ENCODE results near the gene NDUFAF7. TPM values are rescaled to one million over a fixed set of nuclear protein-coding genes. Genes with fewer than 3 reads are reported as not detected.
A peak's percentile ranks its signal among the peaks of the same experiment; 100 is the strongest.

Gene NDUFAF7
- total and polyA plus RNA-seq, 10 of the 15 experiments (the other 5 are each of a cell fraction or from before 2014, with no cell fraction given): 16.6 to 39.5 (median 24.3) TPM

DNA sequence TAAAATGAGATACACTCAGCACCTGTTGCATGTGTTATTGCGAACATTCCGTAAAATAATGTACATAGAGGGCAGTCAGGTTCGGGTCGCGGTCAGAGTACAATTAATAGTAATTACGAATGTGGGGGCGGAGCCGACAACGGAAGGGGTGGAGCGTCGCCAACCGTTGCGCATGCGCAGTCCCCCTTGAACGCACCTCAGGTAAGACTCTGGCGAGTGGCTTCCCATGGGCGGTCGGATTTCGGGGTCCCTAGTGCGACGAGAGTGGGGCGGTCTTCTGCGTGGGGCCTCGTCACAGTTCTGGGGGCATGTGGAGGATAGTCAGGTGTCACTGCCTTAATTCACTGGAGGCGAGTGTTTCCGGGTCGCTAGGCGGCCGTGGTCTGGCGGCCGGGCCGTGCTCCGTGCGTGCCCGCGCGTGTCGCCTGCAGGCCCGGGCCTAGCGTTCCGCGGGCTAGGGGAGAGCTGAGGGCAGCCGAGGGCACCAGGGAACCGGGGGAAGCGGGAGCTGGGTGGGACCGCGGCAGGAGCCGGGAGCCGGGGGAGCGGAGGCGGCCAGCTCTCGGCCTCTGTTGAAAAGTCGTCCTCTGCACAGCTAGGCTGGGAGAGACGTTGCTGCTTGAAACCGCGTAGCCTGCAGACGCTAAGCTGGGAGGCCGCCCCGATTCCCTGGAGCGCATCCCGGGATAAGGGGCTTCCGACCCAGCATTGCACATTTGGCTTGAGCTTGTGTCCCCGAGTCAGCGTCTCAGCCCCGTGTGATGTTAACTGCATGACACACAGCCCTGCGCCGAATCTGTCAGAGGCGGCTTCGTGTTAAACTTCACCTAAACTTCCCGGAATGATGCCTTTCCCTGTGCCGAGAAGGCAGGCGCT, 34.9 kb upstream of the NDUFAF7 start, which contains the start of gene CEBPZOS (continued):
- TF ChIP-seq, protein P1, sequence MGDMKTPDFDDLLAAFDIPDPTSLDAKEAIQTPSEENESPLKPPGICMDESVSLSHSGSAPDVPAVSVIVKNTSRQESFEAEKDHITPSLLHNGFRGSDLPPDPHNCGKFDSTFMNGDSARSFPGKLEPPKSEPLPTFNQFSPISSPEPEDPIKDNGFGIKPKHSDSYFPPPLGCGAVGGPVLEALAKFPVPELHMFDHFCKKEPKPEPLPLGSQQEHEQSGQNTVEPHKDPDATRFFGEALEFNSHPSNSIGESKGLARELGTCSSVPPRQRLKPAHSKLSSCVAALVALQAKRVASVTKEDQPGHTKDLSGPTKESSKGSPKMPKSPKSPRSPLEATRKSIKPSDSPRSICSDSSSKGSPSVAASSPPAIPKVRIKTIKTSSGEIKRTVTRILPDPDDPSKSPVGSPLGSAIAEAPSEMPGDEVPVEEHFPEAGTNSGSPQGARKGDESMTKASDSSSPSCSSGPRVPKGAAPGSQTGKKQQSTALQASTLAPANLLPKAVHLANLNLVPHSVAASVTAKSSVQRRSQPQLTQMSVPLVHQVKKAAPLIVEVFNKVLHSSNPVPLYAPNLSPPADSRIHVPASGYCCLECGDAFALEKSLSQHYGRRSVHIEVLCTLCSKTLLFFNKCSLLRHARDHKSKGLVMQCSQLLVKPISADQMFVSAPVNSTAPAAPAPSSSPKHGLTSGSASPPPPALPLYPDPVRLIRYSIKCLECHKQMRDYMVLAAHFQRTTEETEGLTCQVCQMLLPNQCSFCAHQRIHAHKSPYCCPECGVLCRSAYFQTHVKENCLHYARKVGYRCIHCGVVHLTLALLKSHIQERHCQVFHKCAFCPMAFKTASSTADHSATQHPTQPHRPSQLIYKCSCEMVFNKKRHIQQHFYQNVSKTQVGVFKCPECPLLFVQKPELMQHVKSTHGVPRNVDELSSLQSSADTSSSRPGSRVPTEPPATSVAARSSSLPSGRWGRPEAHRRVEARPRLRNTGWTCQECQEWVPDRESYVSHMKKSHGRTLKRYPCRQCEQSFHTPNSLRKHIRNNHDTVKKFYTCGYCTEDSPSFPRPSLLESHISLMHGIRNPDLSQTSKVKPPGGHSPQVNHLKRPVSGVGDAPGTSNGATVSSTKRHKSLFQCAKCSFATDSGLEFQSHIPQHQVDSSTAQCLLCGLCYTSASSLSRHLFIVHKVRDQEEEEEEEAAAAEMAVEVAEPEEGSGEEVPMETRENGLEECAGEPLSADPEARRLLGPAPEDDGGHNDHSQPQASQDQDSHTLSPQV (IDR thresholded peaks at IDR 0.05): no peak
- TF ChIP-seq EZH2 (IDR thresholded peaks at IDR 0.05; ENCODE audit: borderline replicate concordance, control insufficient read depth, low read depth, low read length): no peak
- no peak for TF ChIP-seq ZNF274 (IDR thresholded peaks at IDR 0.05; ENCODE audit: insufficient read depth, insufficient read length)
- TF ChIP-seq NBN (IDR thresholded peaks at IDR 0.05): no peak; the same call in 1 of the 2 replicates
- no peak for TF ChIP-seq RELA (IDR thresholded peaks at IDR 0.05; ENCODE audit: borderline replicate concordance, partially characterized antibody)
- TF ChIP-seq, protein P2, sequence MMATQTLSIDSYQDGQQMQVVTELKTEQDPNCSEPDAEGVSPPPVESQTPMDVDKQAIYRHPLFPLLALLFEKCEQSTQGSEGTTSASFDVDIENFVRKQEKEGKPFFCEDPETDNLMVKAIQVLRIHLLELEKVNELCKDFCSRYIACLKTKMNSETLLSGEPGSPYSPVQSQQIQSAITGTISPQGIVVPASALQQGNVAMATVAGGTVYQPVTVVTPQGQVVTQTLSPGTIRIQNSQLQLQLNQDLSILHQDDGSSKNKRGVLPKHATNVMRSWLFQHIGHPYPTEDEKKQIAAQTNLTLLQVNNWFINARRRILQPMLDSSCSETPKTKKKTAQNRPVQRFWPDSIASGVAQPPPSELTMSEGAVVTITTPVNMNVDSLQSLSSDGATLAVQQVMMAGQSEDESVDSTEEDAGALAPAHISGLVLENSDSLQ (IDR thresholded peaks at IDR 0.05): 0 out of 2 replicates have a peak, but pooled peaks have one; percentile 9
- peak; percentile 93 for TF ChIP-seq NR2C1 (IDR thresholded peaks at IDR 0.05)
- TF ChIP-seq ZNF217 (IDR thresholded peaks at IDR 0.05): 0 out of 2 replicates have a peak, but pooled peaks have one; percentile 25
- TF ChIP-seq ESRRA (IDR thresholded peaks at IDR 0.05; ENCODE audit: low read length): no peak
- peak; percentile 86 for TF ChIP-seq POLR2A (IDR thresholded peaks at IDR 0.05; ENCODE audit: low read depth, low read length)
- no peak for TF ChIP-seq SUPT20H (IDR thresholded peaks at IDR 0.05; ENCODE audit: borderline replicate concordance, control insufficient read depth, low read depth, low read length)
- no peak for TF ChIP-seq KDM1A (IDR thresholded peaks at IDR 0.05; ENCODE audit: borderline replicate concordance)
- TF ChIP-seq, protein P3, sequence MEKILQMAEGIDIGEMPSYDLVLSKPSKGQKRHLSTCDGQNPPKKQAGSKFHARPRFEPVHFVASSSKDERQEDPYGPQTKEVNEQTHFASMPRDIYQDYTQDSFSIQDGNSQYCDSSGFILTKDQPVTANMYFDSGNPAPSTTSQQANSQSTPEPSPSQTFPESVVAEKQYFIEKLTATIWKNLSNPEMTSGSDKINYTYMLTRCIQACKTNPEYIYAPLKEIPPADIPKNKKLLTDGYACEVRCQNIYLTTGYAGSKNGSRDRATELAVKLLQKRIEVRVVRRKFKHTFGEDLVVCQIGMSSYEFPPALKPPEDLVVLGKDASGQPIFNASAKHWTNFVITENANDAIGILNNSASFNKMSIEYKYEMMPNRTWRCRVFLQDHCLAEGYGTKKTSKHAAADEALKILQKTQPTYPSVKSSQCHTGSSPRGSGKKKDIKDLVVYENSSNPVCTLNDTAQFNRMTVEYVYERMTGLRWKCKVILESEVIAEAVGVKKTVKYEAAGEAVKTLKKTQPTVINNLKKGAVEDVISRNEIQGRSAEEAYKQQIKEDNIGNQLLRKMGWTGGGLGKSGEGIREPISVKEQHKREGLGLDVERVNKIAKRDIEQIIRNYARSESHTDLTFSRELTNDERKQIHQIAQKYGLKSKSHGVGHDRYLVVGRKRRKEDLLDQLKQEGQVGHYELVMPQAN (conservative IDR thresholded peaks at IDR 0.05): peak; percentile 82
- TF ChIP-seq, protein P4, sequence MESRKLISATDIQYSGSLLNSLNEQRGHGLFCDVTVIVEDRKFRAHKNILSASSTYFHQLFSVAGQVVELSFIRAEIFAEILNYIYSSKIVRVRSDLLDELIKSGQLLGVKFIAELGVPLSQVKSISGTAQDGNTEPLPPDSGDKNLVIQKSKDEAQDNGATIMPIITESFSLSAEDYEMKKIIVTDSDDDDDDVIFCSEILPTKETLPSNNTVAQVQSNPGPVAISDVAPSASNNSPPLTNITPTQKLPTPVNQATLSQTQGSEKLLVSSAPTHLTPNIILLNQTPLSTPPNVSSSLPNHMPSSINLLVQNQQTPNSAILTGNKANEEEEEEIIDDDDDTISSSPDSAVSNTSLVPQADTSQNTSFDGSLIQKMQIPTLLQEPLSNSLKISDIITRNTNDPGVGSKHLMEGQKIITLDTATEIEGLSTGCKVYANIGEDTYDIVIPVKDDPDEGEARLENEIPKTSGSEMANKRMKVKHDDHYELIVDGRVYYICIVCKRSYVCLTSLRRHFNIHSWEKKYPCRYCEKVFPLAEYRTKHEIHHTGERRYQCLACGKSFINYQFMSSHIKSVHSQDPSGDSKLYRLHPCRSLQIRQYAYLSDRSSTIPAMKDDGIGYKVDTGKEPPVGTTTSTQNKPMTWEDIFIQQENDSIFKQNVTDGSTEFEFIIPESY (IDR thresholded peaks at IDR 0.05): 0 out of 2 replicates have a peak, but pooled peaks have one; percentile 59
- TF ChIP-seq, protein P5, sequence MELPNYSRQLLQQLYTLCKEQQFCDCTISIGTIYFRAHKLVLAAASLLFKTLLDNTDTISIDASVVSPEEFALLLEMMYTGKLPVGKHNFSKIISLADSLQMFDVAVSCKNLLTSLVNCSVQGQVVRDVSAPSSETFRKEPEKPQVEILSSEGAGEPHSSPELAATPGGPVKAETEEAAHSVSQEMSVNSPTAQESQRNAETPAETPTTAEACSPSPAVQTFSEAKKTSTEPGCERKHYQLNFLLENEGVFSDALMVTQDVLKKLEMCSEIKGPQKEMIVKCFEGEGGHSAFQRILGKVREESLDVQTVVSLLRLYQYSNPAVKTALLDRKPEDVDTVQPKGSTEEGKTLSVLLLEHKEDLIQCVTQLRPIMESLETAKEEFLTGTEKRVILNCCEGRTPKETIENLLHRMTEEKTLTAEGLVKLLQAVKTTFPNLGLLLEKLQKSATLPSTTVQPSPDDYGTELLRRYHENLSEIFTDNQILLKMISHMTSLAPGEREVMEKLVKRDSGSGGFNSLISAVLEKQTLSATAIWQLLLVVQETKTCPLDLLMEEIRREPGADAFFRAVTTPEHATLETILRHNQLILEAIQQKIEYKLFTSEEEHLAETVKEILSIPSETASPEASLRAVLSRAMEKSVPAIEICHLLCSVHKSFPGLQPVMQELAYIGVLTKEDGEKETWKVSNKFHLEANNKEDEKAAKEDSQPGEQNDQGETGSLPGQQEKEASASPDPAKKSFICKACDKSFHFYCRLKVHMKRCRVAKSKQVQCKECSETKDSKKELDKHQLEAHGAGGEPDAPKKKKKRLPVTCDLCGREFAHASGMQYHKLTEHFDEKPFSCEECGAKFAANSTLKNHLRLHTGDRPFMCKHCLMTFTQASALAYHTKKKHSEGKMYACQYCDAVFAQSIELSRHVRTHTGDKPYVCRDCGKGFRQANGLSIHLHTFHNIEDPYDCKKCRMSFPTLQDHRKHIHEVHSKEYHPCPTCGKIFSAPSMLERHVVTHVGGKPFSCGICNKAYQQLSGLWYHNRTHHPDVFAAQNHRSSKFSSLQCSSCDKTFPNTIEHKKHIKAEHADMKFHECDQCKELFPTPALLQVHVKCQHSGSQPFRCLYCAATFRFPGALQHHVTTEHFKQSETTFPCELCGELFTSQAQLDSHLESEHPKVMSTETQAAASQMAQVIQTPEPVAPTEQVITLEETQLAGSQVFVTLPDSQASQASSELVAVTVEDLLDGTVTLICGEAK (IDR thresholded peaks at IDR 0.05; ENCODE audit: borderline replicate concordance): peak; percentile 70; the same call in 1 of the 2 replicates
